CD4-positive, alpha-beta T cell treated with Interleukin-12 subunit alpha and Interleukin-12 subunit beta, for 1 hour (primary cell): ENCODE measurements around the gene PET100.

Experiments used
- DNase-seq: peaks from one replicate; pipeline ENCODE4 v3.0.0-alpha.2; 2020

PET100 gene, protein sequence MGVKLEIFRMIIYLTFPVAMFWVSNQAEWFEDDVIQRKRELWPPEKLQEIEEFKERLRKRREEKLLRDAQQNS

DNA sequence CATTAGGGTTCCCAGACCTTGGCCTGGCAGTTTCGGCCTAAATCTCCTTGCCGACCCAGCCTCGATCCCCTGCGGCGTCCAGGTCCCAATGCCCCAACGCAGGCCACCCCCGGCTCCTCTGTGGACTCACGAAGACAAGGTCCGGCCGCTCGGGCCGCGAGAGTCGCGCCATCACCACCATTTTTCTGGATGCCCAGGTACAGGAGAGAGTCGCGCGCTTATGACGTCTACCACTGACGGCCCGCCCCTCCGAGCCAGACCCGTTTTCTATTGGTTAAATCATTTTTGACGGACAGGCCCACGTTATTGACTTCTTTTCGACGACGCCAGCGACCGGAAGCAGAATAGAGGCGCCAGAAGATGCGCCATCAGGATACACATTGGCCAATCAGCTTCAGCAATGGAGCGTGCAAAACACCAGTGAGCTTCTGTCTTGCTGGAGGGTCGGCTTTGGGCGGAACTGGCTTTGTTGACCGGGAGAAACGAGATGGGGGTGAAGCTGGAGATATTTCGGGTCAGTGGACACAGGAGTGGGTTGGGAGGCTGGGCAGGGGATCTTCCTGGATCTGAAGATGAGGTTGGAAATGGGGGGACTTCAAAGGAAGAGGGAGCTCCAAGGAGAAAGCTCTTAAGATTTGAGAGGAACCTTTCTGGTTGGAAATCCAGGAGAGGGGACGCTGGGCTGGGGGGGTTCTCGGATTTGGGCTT lies at the start of gene PET100, which contains the start of gene XAB2:
PET100 (plus strand) TSS at position 447 of the 708 bp plus-strand sequence; CDS start at position 488, 41 bp downstream.
XAB2 (minus strand) TSS at position 199 of the 708 bp plus-strand sequence; CDS start at position 181, 18 bp downstream.
- DNase-seq, result peak; percentile 98

DNA sequence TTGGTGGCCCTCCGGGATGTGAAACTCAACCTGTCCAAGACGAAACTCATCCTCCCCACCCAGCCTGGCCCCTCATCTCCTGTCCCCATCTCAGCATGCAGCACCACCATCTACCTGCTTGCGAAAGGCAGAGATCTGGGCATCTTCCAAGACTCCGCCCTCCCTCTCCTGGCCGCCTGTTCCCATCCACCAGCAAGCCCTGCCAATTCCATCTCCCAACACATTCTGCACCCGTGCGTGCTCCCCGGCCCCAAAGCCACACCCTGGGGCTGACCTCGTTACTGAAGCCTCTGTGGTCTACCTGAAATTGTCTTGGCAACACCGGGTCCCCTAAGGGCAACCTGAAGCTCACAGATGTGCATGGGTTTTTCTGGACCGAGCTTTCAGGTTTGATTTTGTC lies 47.1 kb upstream of the PET100 start:
- no peak for DNase-seq

DNA sequence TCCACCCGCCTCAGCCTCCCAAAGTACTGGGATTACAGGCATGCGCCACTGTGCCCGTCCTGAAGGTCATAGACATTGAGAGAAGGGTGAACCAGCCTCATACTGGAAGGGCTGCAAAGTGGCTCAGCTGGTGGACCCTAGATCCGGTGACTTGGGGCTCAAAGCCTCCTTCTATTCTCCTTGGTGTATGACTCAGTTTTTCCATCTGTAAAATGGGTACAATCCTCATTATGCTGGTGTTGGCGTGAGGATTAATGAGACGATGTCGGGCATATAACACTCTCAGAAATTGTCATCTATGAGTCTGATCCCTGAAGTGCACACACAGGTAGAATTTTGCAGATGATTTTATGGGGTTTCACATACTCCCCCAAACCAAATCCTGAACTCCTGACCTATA lies 39.8 kb upstream of the PET100 start:
- no peak for DNase-seq

DNA sequence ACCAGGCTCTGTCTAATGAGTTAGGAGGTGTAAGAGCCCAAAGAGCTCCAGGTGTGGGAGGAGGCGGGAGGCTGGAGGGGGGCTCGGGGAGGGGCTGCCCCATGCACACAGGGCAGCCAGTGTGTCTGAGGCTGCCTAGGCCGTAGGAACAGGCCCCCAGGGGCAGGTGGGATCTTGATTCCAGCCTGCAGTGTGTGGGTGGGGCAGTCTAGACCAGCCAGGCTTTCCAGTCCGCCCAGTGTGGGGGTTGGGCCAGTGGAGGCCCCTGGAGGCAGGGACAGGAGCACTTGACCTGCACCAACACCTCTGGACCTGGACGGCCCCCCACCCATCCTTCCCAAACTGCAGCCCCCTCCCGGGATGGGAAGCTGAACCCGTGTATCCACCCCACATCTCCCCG lies 39.3 kb upstream of the PET100 start:
- DNase-seq, result no peak

DNA sequence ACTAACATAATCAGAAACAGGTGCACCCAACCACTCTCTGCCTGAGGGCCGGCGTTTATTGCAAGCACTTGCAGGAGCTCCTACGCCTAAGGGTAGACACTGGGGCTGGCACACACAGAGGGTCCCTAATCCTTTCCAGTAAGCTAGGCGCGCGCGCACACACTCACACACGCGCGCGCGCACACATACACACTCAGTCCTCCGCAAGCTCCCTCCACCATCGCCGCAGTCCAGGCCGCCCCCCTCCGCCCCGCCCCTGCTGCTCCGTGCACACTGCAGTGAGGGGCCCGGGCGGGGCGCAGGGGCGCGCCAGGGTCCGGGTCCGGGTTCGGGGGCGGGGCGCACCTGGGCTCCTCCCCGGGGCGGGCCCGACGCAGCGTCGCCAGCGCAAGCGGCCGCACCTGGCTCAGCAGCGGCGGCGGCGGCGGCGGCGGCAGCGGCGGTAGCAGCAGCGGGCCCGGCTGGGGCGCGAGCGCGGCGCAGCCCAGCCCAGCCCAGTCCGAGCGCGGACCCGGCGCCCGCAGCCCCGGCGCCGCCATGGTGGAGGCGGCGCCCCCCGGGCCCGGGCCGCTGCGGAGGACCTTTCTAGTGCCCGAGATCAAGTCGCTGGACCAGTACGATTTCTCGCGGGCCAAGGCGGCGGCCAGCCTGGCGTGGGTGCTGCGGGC lies 34.0 kb upstream of the PET100 start, which contains the start of gene CAMSAP3:
CAMSAP3 (plus strand) TSS at position 398 of the 668 bp plus-strand sequence; CDS start at position 538, 140 bp downstream.
- peak; percentile 49 for DNase-seq

DNA sequence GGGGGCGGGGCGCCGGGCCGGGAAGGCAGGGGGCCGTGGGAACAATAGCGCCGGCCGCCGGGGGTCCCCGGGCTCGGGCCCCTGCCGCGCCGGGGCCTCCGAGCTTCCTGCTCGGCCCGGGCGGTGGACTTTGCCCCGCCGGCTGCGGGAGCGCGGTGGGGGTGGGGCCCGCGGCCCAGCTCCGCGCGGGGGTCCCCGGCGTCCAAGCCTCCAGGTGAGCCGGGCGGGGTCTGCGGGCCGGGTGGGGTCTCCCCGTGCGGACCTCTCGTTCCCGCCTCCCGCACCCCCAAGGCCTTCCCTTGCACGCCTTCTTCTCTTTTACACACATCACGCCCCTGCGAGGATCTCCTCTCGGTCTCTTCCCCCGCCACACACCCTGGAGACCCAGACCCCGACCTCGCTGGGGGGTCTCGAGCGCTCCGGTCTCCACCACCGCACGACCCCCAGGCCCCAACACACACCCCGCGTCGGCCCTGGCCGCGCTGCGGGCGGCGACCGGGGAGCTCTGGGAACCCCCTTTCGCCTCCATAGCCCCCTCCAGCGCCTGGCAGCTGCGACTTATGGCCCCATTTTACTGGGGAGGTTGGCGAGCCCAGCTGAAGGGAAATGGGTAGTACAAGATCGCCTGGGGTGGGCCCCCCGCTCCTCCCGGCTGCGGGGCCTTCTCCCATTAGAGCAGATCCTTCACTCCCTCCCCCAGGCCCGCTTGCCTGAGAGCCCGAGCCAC lies 33.2 kb upstream of the PET100 start:
- DNase-seq, result no peak

DNA sequence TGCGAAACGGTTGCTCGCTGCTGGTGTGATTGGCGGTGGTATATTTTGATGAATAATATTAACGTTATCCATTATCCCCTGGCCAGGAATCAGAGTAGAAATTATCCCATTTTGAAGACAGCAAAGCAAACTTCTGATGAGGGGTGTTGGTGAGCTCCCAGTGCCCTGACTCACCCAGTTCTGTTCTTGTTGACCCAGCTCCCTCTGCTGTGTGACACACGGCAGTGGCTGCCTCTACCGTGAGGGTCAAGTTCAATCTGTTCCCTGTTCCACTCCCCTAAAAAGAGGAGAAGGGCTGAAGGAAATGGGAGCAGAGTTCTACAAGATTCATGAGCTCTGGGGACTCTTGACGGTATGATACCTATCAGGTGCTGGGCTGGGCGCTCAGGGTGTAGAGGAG lies 31.9 kb upstream of the PET100 start:
- no peak for DNase-seq

DNA sequence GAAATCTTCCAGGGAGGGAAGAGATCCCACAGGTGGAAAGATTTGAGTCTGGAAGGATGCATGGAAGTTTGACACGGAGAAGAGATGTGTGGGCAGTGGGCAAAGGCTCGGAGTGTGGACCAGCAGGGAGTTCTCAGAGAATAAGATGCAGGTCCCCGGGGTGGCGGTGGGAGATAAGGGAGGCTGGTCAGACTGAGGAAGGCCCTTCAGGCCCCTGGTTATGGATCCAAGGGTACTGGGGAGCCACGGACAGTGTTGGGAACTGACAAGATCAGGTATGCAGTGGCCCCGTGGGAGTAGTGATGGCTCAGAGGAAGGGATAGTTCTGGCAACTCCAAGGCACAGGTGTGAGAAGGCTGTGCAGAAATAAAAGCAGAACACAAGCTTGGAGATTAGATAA lies 31.4 kb upstream of the PET100 start:
- no peak for DNase-seq

DNA sequence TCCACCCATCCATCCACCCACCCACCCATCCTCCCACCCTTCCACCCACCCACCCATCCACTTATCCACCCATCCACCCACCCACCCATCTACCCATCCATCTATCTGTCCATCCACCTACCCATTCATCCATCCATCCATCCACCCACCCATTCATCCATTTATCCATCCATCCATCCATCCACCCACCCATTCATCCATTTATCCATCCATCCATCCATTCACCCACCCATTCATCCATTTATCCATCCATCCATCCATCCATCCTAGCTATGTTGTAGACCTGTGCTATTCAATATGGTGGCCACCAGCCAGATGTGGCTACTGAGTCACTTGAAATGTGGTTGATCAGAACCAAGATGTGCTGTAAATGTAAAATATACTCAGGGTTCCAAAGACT lies 28.9 kb upstream of the PET100 start:
- DNase-seq, result no peak

DNA sequence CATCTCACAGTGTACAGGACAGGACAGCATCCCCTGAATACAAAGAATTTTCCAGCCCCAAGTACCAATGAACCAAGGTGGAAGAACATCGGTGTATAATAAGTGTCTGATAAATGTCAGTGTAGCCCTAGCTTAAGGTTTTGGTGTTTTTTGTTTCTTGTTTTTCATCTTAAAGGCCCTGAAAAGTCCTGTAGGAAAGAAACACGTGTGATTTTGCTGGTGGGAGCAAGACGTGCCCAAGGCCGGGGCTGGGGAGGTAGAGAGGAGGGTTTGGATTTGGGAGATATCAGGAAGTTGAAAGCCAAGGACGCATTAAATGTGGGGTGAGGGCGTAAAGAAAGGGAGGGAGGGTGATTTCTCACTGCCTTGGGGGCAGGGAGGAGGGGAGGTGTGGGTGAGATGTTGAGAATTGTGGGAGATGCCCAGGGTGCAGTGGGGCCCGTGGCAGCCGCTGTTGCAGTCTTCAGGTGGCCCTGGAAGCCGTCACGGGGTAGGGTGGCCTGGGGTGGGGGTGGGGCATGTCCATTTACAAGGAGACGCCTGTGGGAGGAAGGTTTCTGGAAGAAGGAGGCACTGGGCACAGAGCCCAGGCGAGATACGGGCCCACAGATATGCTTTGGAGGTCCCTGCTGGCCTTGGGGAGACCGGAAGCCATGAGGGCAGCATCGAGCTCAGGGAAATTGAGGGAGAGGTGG lies 27.2 kb upstream of the PET100 start:
- DNase-seq, result no peak

DNA sequence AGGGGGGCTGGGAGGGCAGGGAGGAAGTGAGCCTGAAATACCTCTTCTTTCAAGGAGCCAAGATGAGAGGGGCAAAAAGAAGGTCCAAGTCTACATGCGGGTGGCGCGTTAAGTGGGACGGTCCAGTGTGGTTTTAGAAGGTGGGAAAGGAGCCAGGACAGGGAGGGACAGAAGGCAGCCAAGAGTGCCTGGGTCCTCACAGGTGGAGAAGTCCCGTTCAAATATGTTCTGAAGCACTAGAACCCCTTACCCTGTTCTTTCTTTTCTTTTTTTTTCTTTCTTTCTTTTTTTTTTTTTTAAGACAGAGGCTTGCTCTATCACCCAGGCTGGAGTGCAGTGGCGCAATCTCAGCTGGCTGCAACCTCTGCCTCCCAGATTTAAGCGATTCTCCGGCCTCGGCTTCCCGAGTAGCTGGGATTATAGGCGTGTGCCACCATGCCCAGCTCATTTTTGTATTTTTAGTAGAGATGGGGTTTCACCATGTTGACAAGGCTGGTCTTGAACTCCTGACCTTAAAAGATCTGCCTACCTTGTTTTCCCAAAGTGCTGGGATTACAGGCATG lies 26.6 kb upstream of the PET100 start:
- DNase-seq, result no peak

DNA sequence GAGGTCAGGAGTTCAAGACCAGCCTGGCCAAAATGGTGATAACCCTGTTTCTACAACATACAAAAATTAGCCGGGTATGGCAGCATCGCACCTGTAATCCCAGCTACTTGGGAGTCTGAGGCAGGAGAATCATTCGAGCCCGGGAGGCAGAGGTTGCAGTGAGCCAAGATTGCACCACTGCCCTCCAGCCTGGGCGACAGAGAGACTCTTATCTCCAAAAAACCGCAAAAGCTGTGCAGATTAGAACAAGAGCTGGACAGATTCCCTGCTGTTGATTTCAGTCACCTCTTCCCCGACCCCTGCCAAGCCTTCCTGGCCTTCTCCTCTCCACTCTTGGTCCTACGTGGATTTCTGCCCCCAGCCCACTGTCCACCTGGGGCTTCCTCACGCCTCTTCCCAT lies 25.7 kb upstream of the PET100 start:
- no peak for DNase-seq

DNA sequence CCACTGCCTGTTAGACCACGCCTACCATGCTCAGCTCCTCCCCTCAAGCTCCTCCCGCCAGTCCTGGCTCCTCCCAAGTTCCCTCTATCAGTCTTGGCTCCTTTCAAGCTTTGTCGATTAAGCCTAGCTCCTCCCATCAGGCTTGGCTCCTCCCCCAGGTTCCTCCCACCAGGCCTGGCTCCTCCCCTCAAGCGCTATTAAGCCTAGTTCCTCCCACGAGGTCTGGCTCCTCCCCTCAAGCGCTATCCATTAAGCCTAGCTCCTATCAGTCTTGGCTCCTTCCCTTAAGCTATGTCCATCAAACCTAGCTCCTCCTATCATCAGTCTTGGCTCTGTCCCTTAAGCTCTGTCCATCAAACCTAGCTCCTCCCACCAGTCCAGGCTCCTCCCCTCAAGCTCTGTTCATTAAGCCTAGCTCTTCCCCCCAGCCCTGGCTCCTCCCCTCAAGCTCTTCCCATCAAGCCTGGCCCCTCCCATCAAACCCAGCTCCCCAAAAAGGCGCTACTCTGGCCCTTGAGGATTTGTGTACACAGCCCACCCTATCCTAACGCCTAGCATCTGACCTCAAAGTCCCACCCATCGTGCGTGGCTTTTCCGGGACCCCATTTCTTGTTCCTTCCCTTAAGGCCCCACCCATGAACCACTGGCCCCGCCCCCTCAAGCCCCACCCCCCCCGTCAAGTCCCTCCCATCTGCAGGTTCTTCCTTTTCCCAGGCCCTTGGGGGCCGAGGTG lies 23.9 kb upstream of the PET100 start:
- peak; percentile 30 for DNase-seq

DNA sequence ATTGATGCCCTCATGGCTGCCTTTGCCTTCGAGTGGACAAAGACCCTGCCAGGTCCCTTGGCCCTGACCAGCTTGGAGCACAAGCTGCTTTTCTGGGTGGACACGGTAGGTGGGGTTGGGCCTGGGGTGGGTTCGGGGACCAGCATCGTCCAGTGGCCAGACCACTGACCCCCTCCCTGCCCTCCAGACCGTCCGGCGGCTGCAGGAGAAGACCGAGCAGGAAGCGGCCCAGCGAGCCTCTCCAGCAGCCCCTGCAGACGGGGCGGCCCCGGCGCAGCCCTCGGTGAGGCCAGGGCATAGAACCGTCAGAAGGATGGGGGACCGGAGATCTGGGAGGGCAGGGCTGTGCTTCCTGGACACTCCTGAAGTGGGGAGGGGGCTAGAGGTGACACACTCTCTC lies 23.3 kb upstream of the PET100 start:
- no peak for DNase-seq

DNA sequence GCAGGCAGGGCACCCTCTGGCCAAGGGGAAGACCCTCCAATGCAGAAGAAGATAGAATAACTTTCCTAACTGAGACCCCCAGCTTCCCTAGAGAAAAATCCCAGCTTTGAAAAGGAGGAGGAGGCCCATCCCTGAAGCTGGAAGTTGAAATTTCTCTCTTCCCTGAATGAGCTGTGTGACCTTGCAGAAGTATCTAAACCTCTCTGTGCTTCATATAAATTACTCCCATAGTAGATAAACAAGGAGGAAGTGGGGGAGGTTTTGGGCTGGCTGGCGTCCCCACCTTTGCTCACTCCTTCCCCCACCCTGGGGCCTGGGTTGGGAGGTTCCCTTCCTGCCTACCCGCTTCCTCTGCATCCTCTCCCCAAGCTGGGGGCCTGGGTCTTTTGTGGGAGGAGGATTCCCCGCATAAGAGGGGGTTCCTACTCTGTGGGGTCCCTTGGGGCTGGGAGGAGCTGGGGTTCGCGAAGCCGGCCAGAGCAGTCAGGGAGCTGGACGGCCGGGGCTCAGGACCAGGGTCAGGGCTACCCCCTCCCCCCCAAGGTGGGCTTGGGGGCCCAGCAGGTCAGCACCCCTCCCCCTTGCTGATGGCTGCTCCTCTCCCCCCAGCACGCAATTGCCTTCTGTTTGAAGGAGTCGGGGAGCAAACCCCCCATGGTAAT lies 22.2 kb upstream of the PET100 start:
- DNase-seq, result no peak

DNA sequence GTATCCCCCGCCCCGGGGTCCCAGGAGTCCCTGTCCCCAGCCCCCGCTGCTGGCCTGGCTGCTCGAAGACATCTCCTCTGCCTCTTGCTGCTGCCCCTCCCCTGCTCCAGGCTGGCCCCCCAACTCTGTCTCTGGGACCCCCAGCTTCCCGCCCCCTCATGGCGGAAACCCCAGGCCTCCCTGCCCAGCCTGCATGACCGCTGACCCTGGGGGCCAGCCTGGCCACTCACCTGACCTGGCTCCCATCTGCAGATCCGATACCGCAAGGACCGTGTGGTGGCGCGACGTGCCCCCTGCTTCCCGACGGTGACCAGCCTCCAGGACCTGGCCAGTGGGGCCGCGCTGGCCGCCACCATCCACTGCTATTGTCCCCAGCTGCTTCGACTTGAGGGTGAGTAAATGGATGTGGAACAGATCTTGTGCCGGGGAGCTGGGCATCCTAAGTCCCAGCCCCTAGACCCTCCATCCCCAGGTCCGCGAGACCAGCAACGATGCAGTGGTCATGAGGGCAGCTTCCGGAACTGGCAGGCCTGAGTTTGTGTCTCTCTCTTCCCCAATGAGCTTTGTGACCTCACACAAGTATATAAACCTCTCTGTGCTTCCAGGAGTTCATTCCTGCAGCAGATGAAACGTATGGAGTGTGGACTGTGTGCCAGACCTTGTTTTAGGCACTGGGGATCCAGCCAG lies 21.6 kb upstream of the PET100 start:
- DNase-seq, result no peak

DNA sequence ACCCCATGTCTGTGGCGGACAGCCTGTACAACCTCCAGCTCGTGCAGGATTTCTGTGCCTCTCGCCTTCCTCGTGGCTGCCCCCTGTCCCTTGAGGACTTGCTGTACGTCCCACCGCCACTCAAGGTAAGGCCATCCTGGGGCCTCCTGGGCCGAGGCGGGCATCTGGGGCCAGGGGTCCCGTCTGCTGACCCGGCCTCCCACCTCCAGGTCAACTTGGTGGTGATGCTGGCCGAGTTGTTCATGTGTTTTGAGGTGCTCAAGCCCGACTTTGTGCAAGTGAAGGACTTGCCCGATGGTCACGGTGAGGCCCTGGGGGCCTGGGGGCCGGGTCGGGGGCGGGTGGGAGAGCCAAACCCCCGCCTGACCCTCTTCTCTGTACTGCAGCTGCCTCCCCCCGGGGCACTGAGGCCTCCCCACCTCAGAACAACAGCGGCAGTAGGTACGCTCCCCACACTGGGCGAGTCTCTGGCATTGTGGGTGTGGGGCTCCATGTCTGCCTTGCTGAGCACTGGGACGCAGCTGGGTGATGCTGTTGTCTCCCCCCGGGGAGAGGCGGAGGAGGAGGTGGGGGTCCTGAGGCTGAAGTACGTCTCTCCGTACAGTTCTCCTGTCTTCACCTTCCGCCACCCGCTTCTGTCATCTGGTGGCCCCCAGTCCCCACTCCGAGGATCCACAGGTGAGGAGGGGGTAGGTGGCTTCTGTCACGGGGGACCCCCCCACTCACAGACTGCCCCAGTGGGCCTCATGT lies 18.9 kb upstream of the PET100 start:
- no peak for DNase-seq

DNA sequence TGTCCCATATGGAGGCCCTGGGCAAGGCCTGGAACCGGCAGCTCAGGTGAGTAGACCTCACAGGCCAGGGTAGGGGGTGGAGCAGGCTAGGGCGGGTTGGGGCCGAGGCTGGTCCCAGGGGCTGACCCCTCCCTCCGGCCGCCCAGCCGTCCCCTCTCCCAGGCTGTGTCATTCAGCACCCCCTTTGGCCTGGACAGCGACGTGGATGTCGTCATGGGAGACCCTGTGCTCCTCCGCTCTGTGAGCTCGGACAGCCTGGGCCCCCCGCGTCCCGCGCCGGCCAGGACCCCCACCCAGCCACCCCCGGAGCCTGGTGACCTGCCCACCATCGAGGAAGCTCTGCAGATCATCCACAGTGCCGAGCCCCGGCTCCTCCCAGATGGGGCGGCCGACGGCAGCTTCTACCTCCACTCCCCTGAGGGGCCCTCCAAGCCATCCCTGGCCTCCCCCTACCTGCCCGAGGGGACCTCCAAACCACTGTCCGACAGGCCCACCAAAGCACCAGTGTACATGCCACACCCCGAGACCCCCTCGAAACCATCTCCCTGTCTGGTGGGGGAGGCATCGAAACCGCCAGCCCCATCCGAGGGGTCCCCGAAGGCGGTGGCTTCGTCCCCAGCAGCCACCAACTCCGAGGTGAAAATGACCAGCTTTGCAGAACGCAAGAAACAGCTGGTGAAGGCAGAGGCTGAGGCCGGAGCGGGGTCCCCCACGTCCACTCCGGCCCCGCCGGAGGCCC lies 17.9 kb upstream of the PET100 start:
- DNase-seq, result no peak
